Dendritic cell treated with granulocyte-macrophage colony-stimulating factor and Interleukin-4, amounts not matched to agents 40 ng/mL and 50 ng/mL, for 4 days (primary cell): ENCODE measurements around the gene PLXDC2.

ENCODE experiments used
- H3K27ac Mint-ChIP-seq: one replicate; pipeline ENCODE4 v1.8.0; 2022; ENCODE audit warnings: mild to moderate bottlenecking, mixed read lengths
- H3K27me3 Mint-ChIP-seq: one replicate; pipeline ENCODE4 v1.8.0; 2022; ENCODE audit warnings: mild to moderate bottlenecking, mixed read lengths
- H3K36me3 Mint-ChIP-seq: one replicate; pipeline ENCODE4 v1.8.0; 2022; ENCODE audit warnings: low read depth, mixed read lengths
- H3K4me1 Mint-ChIP-seq: one replicate; pipeline ENCODE4 v1.8.0; 2022; ENCODE audit warnings: low read depth, mixed read lengths
- H3K4me3 Mint-ChIP-seq: one replicate; pipeline ENCODE4 v1.8.0; 2022; ENCODE audit warnings: mild to moderate bottlenecking, moderate library complexity, mixed read lengths
- H3K9me3 Mint-ChIP-seq: one replicate; pipeline ENCODE4 v1.8.0; 2022; ENCODE audit warnings: mixed read lengths
- intact Hi-C: fragments of 100-400 bp; cut with micrococcal nuclease; formaldehyde crosslinking; loops from one replicate; pipeline ENCODE4 v1.15.0; 2022

PLXDC2 gene

DNA sequence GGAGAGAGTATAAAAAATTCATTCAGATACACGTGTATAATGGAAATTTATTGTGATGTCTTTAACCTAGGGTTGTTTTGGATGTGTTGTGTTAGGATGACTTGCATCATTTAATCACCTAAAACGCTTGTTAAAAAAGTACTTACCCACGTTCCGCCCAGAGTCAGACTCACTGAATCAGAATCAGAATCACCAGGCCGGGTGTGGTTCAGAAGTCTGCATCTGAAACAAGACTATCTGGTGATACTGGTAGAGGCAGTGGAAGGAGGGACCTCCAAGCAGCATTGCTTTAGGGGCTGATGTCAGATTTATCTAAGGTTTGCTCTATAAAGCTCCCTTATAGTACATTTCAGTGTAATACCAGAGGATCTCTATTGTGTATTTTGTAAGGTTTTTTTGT is 20.5 kb upstream of the PLXDC2 start:
- intact Hi-C loops: no loop called here
- Mint-ChIP-seq H3K9me3 (peaks cover 20% of the 10 kb centered on the region), H3K36me3 (no peaks in the 10 kb centered on the region), H3K4me3 (no peak overlapping the region), H3K27me3 (no peaks in the 10 kb centered on the region), H3K4me1 (peaks cover 7% of the 10 kb centered on the region), H3K27ac (no peak overlapping the region)

- no peaks in the 10 kb centered on the region for H3K36me3 Mint-ChIP-seq
- H3K4me3 Mint-ChIP-seq: no peak overlapping the region
- H3K9me3 Mint-ChIP-seq: peaks cover 20% of the 10 kb centered on the region
- H3K27ac Mint-ChIP-seq: no peak overlapping the region
- intact Hi-C loops: no loop called here
- H3K27me3 Mint-ChIP-seq: no peaks in the 10 kb centered on the region
- peaks cover 7% of the 10 kb centered on the region for H3K4me1 Mint-ChIP-seq
Measured at GRCh38 chr10:19800161-19800560, 16.1 kb upstream of the PLXDC2 start.

DNA sequence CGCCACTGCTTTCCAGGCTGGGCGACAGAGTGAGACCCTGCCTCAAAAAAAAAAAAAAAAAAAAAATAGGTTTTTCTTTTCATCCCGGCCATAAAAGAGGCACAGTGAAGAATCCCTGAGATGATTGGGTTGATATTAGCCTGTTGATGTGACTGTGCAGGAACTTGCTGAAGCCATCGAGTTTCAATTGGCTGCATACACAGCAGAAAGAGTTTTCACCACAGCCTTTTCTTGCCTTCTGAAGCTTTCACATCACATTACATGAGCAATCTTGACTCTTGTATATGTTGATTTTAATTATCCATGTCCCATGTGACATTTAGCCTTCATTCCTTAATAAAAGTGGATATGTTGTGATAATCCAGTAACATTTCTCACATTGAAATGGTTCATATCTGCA is 14.9 kb upstream of the PLXDC2 start:
- H3K9me3 Mint-ChIP-seq: peaks cover 20% of the 10 kb centered on the region
- peaks cover 7% of the 10 kb centered on the region for H3K4me1 Mint-ChIP-seq
- H3K27ac Mint-ChIP-seq: no peak overlapping the region
- intact Hi-C loops: no loop called here
- H3K36me3 Mint-ChIP-seq: no peaks in the 10 kb centered on the region
- no peak overlapping the region for H3K4me3 Mint-ChIP-seq
- no peaks in the 10 kb centered on the region for H3K27me3 Mint-ChIP-seq

DNA sequence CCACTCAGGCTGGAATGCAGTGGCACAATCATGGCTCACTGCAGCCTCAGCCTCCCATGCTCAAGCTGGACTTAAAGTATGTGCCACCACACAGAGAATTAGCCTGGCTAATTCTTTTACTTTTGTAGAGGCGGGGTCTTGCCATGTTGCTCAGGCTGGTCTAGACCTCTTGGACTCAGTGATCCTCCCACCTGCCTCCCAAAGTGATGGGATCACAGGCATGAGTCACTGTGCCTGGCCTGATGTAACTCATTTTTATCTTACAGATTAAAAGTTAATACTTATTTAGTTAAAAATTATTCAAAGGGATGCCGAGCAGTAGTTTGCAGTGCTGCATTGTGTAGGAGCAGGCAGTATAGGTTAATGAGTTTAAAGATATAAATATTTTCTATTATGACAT is 12.6 kb upstream of the PLXDC2 start:
- no peaks in the 10 kb centered on the region for H3K36me3 Mint-ChIP-seq
- peaks cover 7% of the 10 kb centered on the region for H3K4me1 Mint-ChIP-seq
- no peak overlapping the region for H3K4me3 Mint-ChIP-seq
- intact Hi-C loops: no loop called here
- peaks cover 9% of the 10 kb centered on the region for H3K9me3 Mint-ChIP-seq
- no peak overlapping the region for H3K27ac Mint-ChIP-seq
- H3K27me3 Mint-ChIP-seq: no peaks in the 10 kb centered on the region

- no peaks in the 10 kb centered on the region for H3K9me3 Mint-ChIP-seq
- no peaks in the 10 kb centered on the region for H3K27me3 Mint-ChIP-seq
- intact Hi-C loops: no loop called here
- no peaks in the 10 kb centered on the region for H3K36me3 Mint-ChIP-seq
- H3K4me3 Mint-ChIP-seq: no peak overlapping the region
- H3K27ac Mint-ChIP-seq: no peak overlapping the region
- H3K4me1 Mint-ChIP-seq: peaks cover 7% of the 10 kb centered on the region
Measured at GRCh38 chr10:19809481-19809880, 6.8 kb upstream of the PLXDC2 start.

DNA sequence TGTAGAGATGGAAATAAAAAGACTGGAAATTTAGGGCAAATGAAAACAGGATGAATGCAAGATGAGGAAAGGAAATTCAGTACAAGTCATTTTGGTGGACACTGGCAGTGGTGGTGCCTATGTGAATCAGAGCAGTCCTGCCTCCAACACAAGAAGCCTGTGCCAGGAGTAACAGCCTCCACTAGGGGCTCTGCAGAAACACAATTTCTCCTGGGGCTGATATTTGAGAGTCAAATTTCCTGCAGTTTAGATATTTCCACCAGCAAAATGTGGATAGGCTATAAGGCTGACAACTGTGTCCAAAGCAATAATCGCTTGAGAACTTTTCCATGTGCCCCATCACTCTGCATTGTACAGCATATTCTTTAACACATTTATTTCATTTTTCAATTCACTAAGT is 4.7 kb upstream of the PLXDC2 start:
- Mint-ChIP-seq H3K9me3 (no peaks in the 10 kb centered on the region), H3K4me1 (peaks cover 7% of the 10 kb centered on the region), H3K36me3 (peaks cover 5% of the 10 kb centered on the region), H3K27me3 (no peaks in the 10 kb centered on the region), H3K27ac (no peak overlapping the region), H3K4me3 (no peak overlapping the region)
- intact Hi-C loops: loop anchor here (10.0 kb wide), 2 partner anchors 397 to 963 kb away; no protein-coding TSS in a partner anchor

- H3K27me3 Mint-ChIP-seq: no peaks in the 10 kb centered on the region
- intact Hi-C loops: loop anchor here (10.0 kb wide), 2 partner anchors 398 to 962 kb away; no protein-coding TSS in a partner anchor
- peaks cover 10% of the 10 kb centered on the region for H3K4me1 Mint-ChIP-seq
- no peak overlapping the region for H3K4me3 Mint-ChIP-seq
- no peak overlapping the region for H3K27ac Mint-ChIP-seq
- no peaks in the 10 kb centered on the region for H3K9me3 Mint-ChIP-seq
- peaks cover 20% of the 10 kb centered on the region for H3K36me3 Mint-ChIP-seq
Measured at GRCh38 chr10:19812976-19813375, 3.3 kb upstream of the PLXDC2 start.

GRCh38 chr10:19815036-19815730 is 1.0 kb upstream of the PLXDC2 start:
- Mint-ChIP-seq H3K27me3 (no peaks in the 10 kb centered on the region), H3K4me1 (peaks cover 23% of the 10 kb centered on the region), H3K36me3 (peaks cover 23% of the 10 kb centered on the region), H3K9me3 (no peaks in the 10 kb centered on the region), H3K27ac (peak overlapping the region; percentile 97), H3K4me3 (peak overlapping the region; percentile 97)
- intact Hi-C loops: loop anchor here (5.0 to 10.0 kb wide), 4 partner anchors 187 to 960 kb away; no protein-coding TSS in a partner anchor

- no peaks in the 10 kb centered on the region for H3K9me3 Mint-ChIP-seq
- intact Hi-C loops: loop anchor here (1.0 to 10.0 kb wide), 5 partner anchors 178 to 959 kb away; no protein-coding TSS in a partner anchor
- H3K27me3 Mint-ChIP-seq: no peaks in the 10 kb centered on the region
- peak overlapping the region; percentile 97 for H3K4me3 Mint-ChIP-seq
- peaks cover 24% of the 10 kb centered on the region for H3K4me1 Mint-ChIP-seq
- peak overlapping the region; percentile 97 for H3K27ac Mint-ChIP-seq
- peaks cover 27% of the 10 kb centered on the region for H3K36me3 Mint-ChIP-seq
Measured at GRCh38 chr10:19815731-19816410, 361 bp upstream of the PLXDC2 start.

- H3K4me1 Mint-ChIP-seq: peaks cover 31% of the 10 kb centered on the region
- no peaks in the 10 kb centered on the region for H3K27me3 Mint-ChIP-seq
- H3K36me3 Mint-ChIP-seq: peaks cover 33% of the 10 kb centered on the region
- H3K9me3 Mint-ChIP-seq: no peaks in the 10 kb centered on the region
- H3K27ac Mint-ChIP-seq: peak overlapping the region; percentile 97
- intact Hi-C loops: loop anchor here (1.0 to 10.0 kb wide), 5 partner anchors 8 to 957 kb away; no protein-coding TSS in a partner anchor
- peak overlapping the region; percentile 97 for H3K4me3 Mint-ChIP-seq
Measured at GRCh38 chr10:19817231-19817933, 1.1 kb downstream of the PLXDC2 start.

DNA sequence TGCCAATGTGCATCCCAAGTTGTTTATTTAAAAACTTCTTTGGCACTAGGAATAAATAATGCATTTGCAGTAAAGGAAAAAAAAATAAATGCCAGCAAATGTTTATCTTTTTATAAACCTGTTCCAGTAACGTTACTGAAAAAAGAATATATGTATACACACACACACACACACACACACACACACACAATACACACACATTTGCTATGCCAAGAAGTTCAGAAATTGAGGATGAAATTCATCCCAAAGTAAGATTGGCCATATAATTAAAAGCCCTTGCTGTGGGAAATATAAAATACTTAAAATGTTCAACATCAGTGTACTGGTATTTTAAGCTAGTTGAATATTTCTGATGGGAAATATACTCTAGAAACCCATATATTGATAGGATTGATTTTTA is 2.6 kb downstream of the PLXDC2 start:
- intact Hi-C loops: loop anchor here (5.0 to 10.0 kb wide), 4 partner anchors 183 to 956 kb away; no protein-coding TSS in a partner anchor
- Mint-ChIP-seq H3K27ac (peak overlapping the region; percentile 97), H3K4me1 (peaks cover 33% of the 10 kb centered on the region), H3K9me3 (no peaks in the 10 kb centered on the region), H3K27me3 (no peaks in the 10 kb centered on the region), H3K36me3 (peaks cover 42% of the 10 kb centered on the region), H3K4me3 (peak overlapping the region; percentile 97)

DNA sequence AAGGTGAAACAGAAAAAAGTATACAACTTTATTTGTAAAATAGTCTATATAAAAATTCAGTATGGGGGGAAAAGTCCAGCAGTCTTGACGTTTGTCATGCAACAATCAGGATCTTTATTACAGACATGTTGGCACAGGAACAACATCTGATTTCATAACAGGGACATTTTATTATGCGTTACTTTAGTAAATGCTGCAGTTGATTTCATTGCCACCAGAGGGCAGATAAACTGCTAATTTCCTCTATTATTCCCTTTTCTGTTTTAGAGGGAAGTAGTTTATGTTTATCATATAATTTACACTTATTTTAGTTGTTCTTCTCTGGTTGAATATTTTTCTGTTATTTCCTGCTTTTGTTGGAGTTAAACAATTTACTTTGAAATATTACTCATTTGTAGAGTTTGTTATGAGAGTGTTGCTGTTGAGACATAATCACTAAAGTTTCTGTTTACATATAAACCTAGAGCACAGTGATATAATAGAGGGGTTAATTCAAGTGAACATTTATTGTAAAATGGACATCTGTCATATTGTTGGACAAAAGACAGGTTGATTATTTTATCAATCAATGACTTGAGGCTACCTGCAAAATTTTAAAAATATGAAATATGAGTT is 3.3 kb downstream of the PLXDC2 start:
- Mint-ChIP-seq H3K9me3 (no peaks in the 10 kb centered on the region), H3K4me1 (peaks cover 39% of the 10 kb centered on the region), H3K27me3 (no peaks in the 10 kb centered on the region), H3K36me3 (peaks cover 42% of the 10 kb centered on the region), H3K4me3 (peak overlapping the region; percentile 60), H3K27ac (peak overlapping the region; percentile 65)
- intact Hi-C loops: loop anchor here (5.0 to 10.0 kb wide), 5 partner anchors 75 to 955 kb away; no protein-coding TSS in a partner anchor
